Left kidney (tissue), 2 donors: ENCODE data around the gene ADPRM. TPM values are rescaled to one million over a fixed set of nuclear protein-coding genes. Genes with fewer than 3 reads are reported as not detected.

Source experiments
- DNase-seq: peaks from one replicate; pipeline ENCODE4 v3.0.0-alpha.2; 2013
- polyA plus RNA-seq: library from polyadenylated mRNA; unstranded; fragments of 120-200 nt; gene quantifications from one replicate; pipeline ENCODE4 v1.2.1, GENCODE V29; 2013; ENCODE audit not compliant: insufficient read length

The ADPRM gene
- polyA plus RNA-seq, 1 donor: 14.3 TPM

GRCh38 chr17:10738521-10739258 lies 41.3 kb downstream of the ADPRM start:
- no peak for DNase-seq

- DNase-seq: no peak
Observed at GRCh38 chr17:10739386-10739785, 42.0 kb downstream of the ADPRM start.

- DNase-seq: no peak
Observed at GRCh38 chr17:10741416-10742135, 44.2 kb downstream of the ADPRM start.

GRCh38 chr17:10742431-10742830 lies 45.0 kb downstream of the ADPRM start:
- DNase-seq: no peak

- no peak for DNase-seq
Observed at GRCh38 chr17:10743316-10744009, 46.1 kb downstream of the ADPRM start.

- no peak for DNase-seq
Observed at GRCh38 chr17:10744501-10745000, 47.2 kb downstream of the ADPRM start.

GRCh38 chr17:10745231-10745630 lies 47.8 kb downstream of the ADPRM start:
- DNase-seq: no peak

GRCh38 chr17:10748531-10749181 lies 51.3 kb downstream of the ADPRM start:
- no peak for DNase-seq

GRCh38 chr17:10750210-10750609 lies 52.8 kb downstream of the ADPRM start:
- no peak for DNase-seq

GRCh38 chr17:10751563-10751962 lies 54.2 kb downstream of the ADPRM start:
- no peak for DNase-seq

GRCh38 chr17:10752696-10753095 lies 55.3 kb downstream of the ADPRM start:
- no peak for DNase-seq

- no peak for DNase-seq
Observed at GRCh38 chr17:10754109-10754508, 56.7 kb downstream of the ADPRM start.

- DNase-seq: no peak
Observed at GRCh38 chr17:10754861-10755591, 57.6 kb downstream of the ADPRM start.

GRCh38 chr17:10755592-10756127 lies 58.3 kb downstream of the ADPRM start:
- no peak for DNase-seq

GRCh38 chr17:10756185-10756584 lies 58.8 kb downstream of the ADPRM start:
- DNase-seq: no peak

GRCh38 chr17:10756619-10757018 lies 59.2 kb downstream of the ADPRM start:
- no peak for DNase-seq

GRCh38 chr17:10757067-10757466 lies 59.7 kb downstream of the ADPRM start:
- no peak for DNase-seq

- DNase-seq: no peak
Observed at GRCh38 chr17:10757647-10758046, 60.3 kb downstream of the ADPRM start.

GRCh38 chr17:10758062-10758461 lies 60.7 kb downstream of the ADPRM start:
- no peak for DNase-seq
